Uterus (tissue), 2 donors: Measurements from ENCODE around the gene AUTS2.

Experiments used
- POLR2A ChIP-seq, 2 donors: fragments of 450-650 bp; IDR thresholded peaks; one replicate each; pipeline ENCODE4 v1.6.1; 2016; ENCODE audit warnings: antibody characterized with exemption in 2 of 2, mild to moderate bottlenecking in 1 of 2, moderate library complexity in 1 of 2
- TF ChIP-seq, protein P1 (sequence below), 4 experiments: fragments of 200-600 bp in 2 of 4; fragments of 450-650 bp in 2 of 4; sonication (generic) in 2 of 4; IDR thresholded peaks; one replicate each; pipeline ENCODE4 v1.5.1; 2016 to 2019; ENCODE audit warnings: antibody characterized with exemption in 4 of 4, mild to moderate bottlenecking in 2 of 4, moderate library complexity in 1 of 4

- TF ChIP-seq, protein P1, sequence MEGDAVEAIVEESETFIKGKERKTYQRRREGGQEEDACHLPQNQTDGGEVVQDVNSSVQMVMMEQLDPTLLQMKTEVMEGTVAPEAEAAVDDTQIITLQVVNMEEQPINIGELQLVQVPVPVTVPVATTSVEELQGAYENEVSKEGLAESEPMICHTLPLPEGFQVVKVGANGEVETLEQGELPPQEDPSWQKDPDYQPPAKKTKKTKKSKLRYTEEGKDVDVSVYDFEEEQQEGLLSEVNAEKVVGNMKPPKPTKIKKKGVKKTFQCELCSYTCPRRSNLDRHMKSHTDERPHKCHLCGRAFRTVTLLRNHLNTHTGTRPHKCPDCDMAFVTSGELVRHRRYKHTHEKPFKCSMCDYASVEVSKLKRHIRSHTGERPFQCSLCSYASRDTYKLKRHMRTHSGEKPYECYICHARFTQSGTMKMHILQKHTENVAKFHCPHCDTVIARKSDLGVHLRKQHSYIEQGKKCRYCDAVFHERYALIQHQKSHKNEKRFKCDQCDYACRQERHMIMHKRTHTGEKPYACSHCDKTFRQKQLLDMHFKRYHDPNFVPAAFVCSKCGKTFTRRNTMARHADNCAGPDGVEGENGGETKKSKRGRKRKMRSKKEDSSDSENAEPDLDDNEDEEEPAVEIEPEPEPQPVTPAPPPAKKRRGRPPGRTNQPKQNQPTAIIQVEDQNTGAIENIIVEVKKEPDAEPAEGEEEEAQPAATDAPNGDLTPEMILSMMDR (IDR thresholded peaks at IDR 0.05): no peak
- TF ChIP-seq POLR2A (IDR thresholded peaks at IDR 0.05): no peak
Observed at GRCh38 chr7:69813637-69814240, 215.5 kb downstream of the AUTS2 start.
